ENCODE measurements around the gene ASPSCR1.

The ASPSCR1 gene

DNA sequence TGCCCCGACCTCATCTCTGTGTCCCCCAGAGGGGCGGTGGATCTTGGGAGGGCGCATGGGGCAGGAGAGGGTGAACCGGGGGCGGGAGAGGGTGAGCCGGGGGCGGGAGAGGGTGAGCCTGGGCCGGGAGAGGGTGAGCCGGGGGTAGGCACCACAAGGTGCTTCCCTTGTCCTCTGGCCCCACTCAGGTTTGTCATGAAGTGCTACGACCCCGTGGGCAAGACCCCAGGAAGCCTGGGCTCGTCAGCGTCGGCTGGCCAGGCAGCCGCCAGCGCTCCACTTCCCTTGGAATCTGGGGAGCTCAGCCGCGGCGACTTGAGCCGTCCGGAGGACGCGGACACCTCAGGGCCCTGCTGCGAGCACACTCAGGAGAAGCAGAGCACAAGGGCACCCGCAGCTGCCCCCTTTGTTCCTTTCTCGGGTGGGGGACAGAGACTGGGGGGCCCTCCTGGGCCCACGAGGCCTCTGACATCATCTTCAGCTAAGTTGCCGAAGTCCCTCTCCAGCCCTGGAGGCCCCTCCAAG lies 18.9 kb downstream of the ASPSCR1 start:
- WGBS, 2 donors (ENCODE audit: extremely low coverage in 2 of 2, insufficient read length in 2 of 2, insufficient replicate concordance in 1 of 2), result no CpG with 5 or more reads among the region's 28 CpGs

GRCh38 chr17:81996757-81997441 lies 19.5 kb downstream of the ASPSCR1 start:
- H3K18ac ChIP-seq (ENCODE audit: low read length), result no peak overlapping the region
- H4K8ac ChIP-seq (ENCODE audit: low read depth, low read length), result no peak overlapping the region
- no peak overlapping the region for H2BK5ac ChIP-seq (ENCODE audit: low read length)
- no peak overlapping the region for H3K4me2 ChIP-seq (ENCODE audit: insufficient read depth, low read length, poor library complexity, severe bottlenecking)
- no peak overlapping the region for H2BK120ac ChIP-seq (ENCODE audit: low read depth, low read length)
- no peak overlapping the region for H4K91ac ChIP-seq (ENCODE audit: low read depth, low read length, poor library complexity)
- H3K4me1 ChIP-seq (ENCODE audit: control insufficient read depth in 2 of 2, insufficient read depth in 1 of 2, low read depth in 1 of 2, low read length in 2 of 2), result peaks cover 19 to 23% of the 10 kb centered on the region in 2 donors
- no peaks in the 10 kb centered on the region for H3K27me3 ChIP-seq (ENCODE audit: control insufficient read depth in 3 of 3, insufficient read depth in 3 of 3, low read depth in 1 of 3, low read length in 3 of 3)
- no peak for DNase-seq (ENCODE audit: low spot score)
- no peak overlapping the region for H3K27ac ChIP-seq (replicated peaks; ENCODE audit: low read length)
- no peak overlapping the region for H3K9ac ChIP-seq (ENCODE audit: low read depth, low read length, poor library complexity)
- no peak overlapping the region for H3K23ac ChIP-seq (ENCODE audit: low read depth, low read length, poor library complexity)
- no peak overlapping the region for H2AFZ ChIP-seq (ENCODE audit: low read length)
- peaks cover 17% of the 10 kb centered on the region for H3K79me1 ChIP-seq (ENCODE audit: low read depth, low read length)
- peaks cover 0 to 3% of the 10 kb centered on the region in 2 donors for H3K9me3 ChIP-seq (replicated peaks in 1 of 2; ENCODE audit: control insufficient read depth in 2 of 2, insufficient read depth in 1 of 2, low read depth in 1 of 2, low read length in 2 of 2)
- no peak overlapping the region for H3K4ac ChIP-seq (ENCODE audit: low read length)
- H3K36me3 ChIP-seq (replicated peaks in 1 of 2; ENCODE audit: control insufficient read depth in 2 of 2, insufficient read depth in 2 of 2, low read length in 2 of 2), result peaks cover 0 to 7% of the 10 kb centered on the region in 2 donors
- no peak overlapping the region for H2BK15ac ChIP-seq (ENCODE audit: low read length)
- no peak overlapping the region for H2BK12ac ChIP-seq (ENCODE audit: low read length)
- no peak overlapping the region for H2AK5ac ChIP-seq (ENCODE audit: low read depth, low read length)
- no peak overlapping the region for H3K14ac ChIP-seq (ENCODE audit: low read length)
- WGBS, 2 donors (ENCODE audit: extremely low coverage in 2 of 2, insufficient read length in 2 of 2, insufficient replicate concordance in 1 of 2), result no CpG with 5 or more reads among the region's 30 CpGs
- H3K4me3 ChIP-seq (ENCODE audit: low read length in 2 of 2), result peak overlapping the region in 1 of 2 donors; percentile 52

More for the DNA sequence above, 18.9 kb downstream of the ASPSCR1 start:
- Histone ChIP-seq H3K4ac (ENCODE audit: low read length) (no peak overlapping the region), H2AFZ (ENCODE audit: low read length) (no peak overlapping the region), H3K14ac (ENCODE audit: low read length) (no peak overlapping the region), H2BK120ac (ENCODE audit: low read depth, low read length) (no peak overlapping the region), H2BK12ac (ENCODE audit: low read length) (no peak overlapping the region), H2AK5ac (ENCODE audit: low read depth, low read length) (peak overlapping the region; percentile 70), H3K4me3 (ENCODE audit: low read length in 2 of 2) (no peak overlapping the region), H2BK5ac (ENCODE audit: low read length) (no peak overlapping the region), H3K4me1 (ENCODE audit: control insufficient read depth in 2 of 2, insufficient read depth in 1 of 2, low read depth in 1 of 2, low read length in 2 of 2) (peaks cover 25 to 27% of the 10 kb centered on the region in 2 donors), H4K8ac (ENCODE audit: low read depth, low read length) (no peak overlapping the region), H3K23ac (ENCODE audit: low read depth, low read length, poor library complexity) (no peak overlapping the region), H3K18ac (ENCODE audit: low read length) (no peak overlapping the region), H3K36me3 (replicated peaks in 1 of 2; ENCODE audit: control insufficient read depth in 2 of 2, insufficient read depth in 2 of 2, low read length in 2 of 2) (peaks cover 0 to 7% of the 10 kb centered on the region in 2 donors), H3K79me1 (ENCODE audit: low read depth, low read length) (peaks cover 17% of the 10 kb centered on the region), H3K9ac (ENCODE audit: low read depth, low read length, poor library complexity) (peak overlapping the region; percentile 44), H4K91ac (ENCODE audit: low read depth, low read length, poor library complexity) (no peak overlapping the region), H3K27me3 (ENCODE audit: control insufficient read depth in 3 of 3, insufficient read depth in 3 of 3, low read depth in 1 of 3, low read length in 3 of 3) (no peaks in the 10 kb centered on the region), H3K9me3 (replicated peaks in 1 of 2; ENCODE audit: control insufficient read depth in 2 of 2, insufficient read depth in 1 of 2, low read depth in 1 of 2, low read length in 2 of 2) (peaks cover 0 to 3% of the 10 kb centered on the region in 2 donors), H3K27ac (replicated peaks; ENCODE audit: low read length) (no peak overlapping the region), H3K4me2 (ENCODE audit: insufficient read depth, low read length, poor library complexity, severe bottlenecking) (no peak overlapping the region), H2BK15ac (ENCODE audit: low read length) (no peak overlapping the region)
- DNase-seq (ENCODE audit: low spot score), result no peak

GRCh38 chr17:81998212-81998611 lies 20.8 kb downstream of the ASPSCR1 start:
- Histone ChIP-seq H3K4me2 (ENCODE audit: insufficient read depth, low read length, poor library complexity, severe bottlenecking) (no peak overlapping the region), H3K4ac (ENCODE audit: low read length) (no peak overlapping the region), H2BK15ac (ENCODE audit: low read length) (no peak overlapping the region), H4K8ac (ENCODE audit: low read depth, low read length) (no peak overlapping the region), H3K27ac (replicated peaks; ENCODE audit: low read length) (no peak overlapping the region), H3K9ac (ENCODE audit: low read depth, low read length, poor library complexity) (no peak overlapping the region), H3K23ac (ENCODE audit: low read depth, low read length, poor library complexity) (no peak overlapping the region), H3K27me3 (ENCODE audit: control insufficient read depth in 3 of 3, insufficient read depth in 3 of 3, low read depth in 1 of 3, low read length in 3 of 3) (no peaks in the 10 kb centered on the region), H3K4me1 (ENCODE audit: control insufficient read depth in 2 of 2, insufficient read depth in 1 of 2, low read depth in 1 of 2, low read length in 2 of 2) (peaks cover 10 to 13% of the 10 kb centered on the region in 2 donors), H2BK12ac (ENCODE audit: low read length) (no peak overlapping the region), H3K9me3 (replicated peaks in 1 of 2; ENCODE audit: control insufficient read depth in 2 of 2, insufficient read depth in 1 of 2, low read depth in 1 of 2, low read length in 2 of 2) (peaks cover 0 to 3% of the 10 kb centered on the region in 2 donors), H2AK5ac (ENCODE audit: low read depth, low read length) (no peak overlapping the region), H2BK5ac (ENCODE audit: low read length) (no peak overlapping the region), H2BK120ac (ENCODE audit: low read depth, low read length) (no peak overlapping the region), H3K79me1 (ENCODE audit: low read depth, low read length) (peaks cover 15% of the 10 kb centered on the region), H3K36me3 (replicated peaks in 1 of 2; ENCODE audit: control insufficient read depth in 2 of 2, insufficient read depth in 2 of 2, low read length in 2 of 2) (peaks cover 0 to 7% of the 10 kb centered on the region in 2 donors), H3K4me3 (ENCODE audit: low read length in 2 of 2) (no peak overlapping the region), H4K91ac (ENCODE audit: low read depth, low read length, poor library complexity) (no peak overlapping the region), H2AFZ (ENCODE audit: low read length) (no peak overlapping the region), H3K18ac (ENCODE audit: low read length) (no peak overlapping the region), H3K14ac (ENCODE audit: low read length) (no peak overlapping the region)
- no peak for DNase-seq (ENCODE audit: low spot score)
- WGBS, 2 donors (ENCODE audit: extremely low coverage in 2 of 2, insufficient read length in 2 of 2, insufficient replicate concordance in 1 of 2), result no CpG with 5 or more reads among the region's 7 CpGs

- Histone ChIP-seq H3K27me3 (ENCODE audit: control insufficient read depth in 3 of 3, insufficient read depth in 3 of 3, low read depth in 1 of 3, low read length in 3 of 3) (no peaks in the 10 kb centered on the region), H3K4ac (ENCODE audit: low read length) (no peak overlapping the region), H2AFZ (ENCODE audit: low read length) (no peak overlapping the region), H3K79me1 (ENCODE audit: low read depth, low read length) (peaks cover 18% of the 10 kb centered on the region), H2BK15ac (ENCODE audit: low read length) (no peak overlapping the region), H3K36me3 (replicated peaks in 1 of 2; ENCODE audit: control insufficient read depth in 2 of 2, insufficient read depth in 2 of 2, low read length in 2 of 2) (peaks cover 0 to 5% of the 10 kb centered on the region in 2 donors), H2BK5ac (ENCODE audit: low read length) (no peak overlapping the region), H4K8ac (ENCODE audit: low read depth, low read length) (no peak overlapping the region), H3K14ac (ENCODE audit: low read length) (no peak overlapping the region), H3K4me2 (ENCODE audit: insufficient read depth, low read length, poor library complexity, severe bottlenecking) (no peak overlapping the region), H2AK5ac (ENCODE audit: low read depth, low read length) (peak overlapping the region; percentile 53), H2BK12ac (ENCODE audit: low read length) (peak overlapping the region; percentile 10), H3K9me3 (replicated peaks in 1 of 2; ENCODE audit: control insufficient read depth in 2 of 2, insufficient read depth in 1 of 2, low read depth in 1 of 2, low read length in 2 of 2) (no peaks in the 10 kb centered on the region), H3K4me3 (ENCODE audit: low read length in 2 of 2) (no peak overlapping the region), H4K91ac (ENCODE audit: low read depth, low read length, poor library complexity) (no peak overlapping the region), H3K4me1 (ENCODE audit: control insufficient read depth in 2 of 2, insufficient read depth in 1 of 2, low read depth in 1 of 2, low read length in 2 of 2) (peaks cover 11% of the 10 kb centered on the region in 2 donors), H2BK120ac (ENCODE audit: low read depth, low read length) (no peak overlapping the region), H3K23ac (ENCODE audit: low read depth, low read length, poor library complexity) (no peak overlapping the region), H3K18ac (ENCODE audit: low read length) (peak overlapping the region; percentile 2), H3K9ac (ENCODE audit: low read depth, low read length, poor library complexity) (no peak overlapping the region), H3K27ac (replicated peaks; ENCODE audit: low read length) (no peak overlapping the region)
- no peak for DNase-seq (ENCODE audit: low spot score)
- no CpG with 5 or more reads among the region's 14 CpGs for WGBS, 2 donors (ENCODE audit: extremely low coverage in 2 of 2, insufficient read length in 2 of 2, insufficient replicate concordance in 1 of 2)
Observed at GRCh38 chr17:81998691-81999438, 21.4 kb downstream of the ASPSCR1 start.

Measured in neuronal stem cell (in vitro differentiated cells).